ENCODE measurements around the gene DGKH. TPM values are rescaled to one million over a fixed set of nuclear protein-coding genes. Genes with fewer than 3 reads are reported as not detected.
A peak's percentile ranks its signal among the peaks of the same experiment; 100 is the strongest.
"Not testable (repeated sequence)": the region's sequence is repeated elsewhere in the genome, so short reads cannot be mapped to it uniquely, and the experiment has no call there.

DGKH gene
- total RNA-seq, 2 experiments from 2014 or later, result 18.9 to 19.1 TPM

- DNase-seq, result no peak
- no peak overlapping the region for H3K4me3 Mint-ChIP-seq
- no peak overlapping the region for H3K27ac Mint-ChIP-seq
- peaks cover 3% of the 10 kb centered on the region for H3K9me3 Mint-ChIP-seq
- H3K36me3 Mint-ChIP-seq, result peaks cover 19% of the 10 kb centered on the region
- H3K4me1 Mint-ChIP-seq, result no peaks in the 10 kb centered on the region
- no peaks in the 10 kb centered on the region for H3K27me3 Mint-ChIP-seq
- POLR2A ChIA-PET, result no interaction called here
- no peak for ATAC-seq (ENCODE audit: low read depth)
Observed at GRCh38 chr13:42094516-42095040, 46.1 kb downstream of the DGKH start.

GRCh38 chr13:42096222-42096621, 47.8 kb downstream of the DGKH start:
- ATAC-seq (ENCODE audit: low read depth), result not testable (repeated sequence)
- POLR2A ChIA-PET, result interaction anchor here (0.6 kb wide), 1 partner anchor 107 kb away, joined by 3 read pairs; no protein-coding TSS in a partner anchor
- H3K36me3 Mint-ChIP-seq, result peaks cover 13% of the 10 kb centered on the region

GRCh38 chr13:42099962-42100675, 51.7 kb downstream of the DGKH start:
- H3K27ac Mint-ChIP-seq, result no peak overlapping the region
- POLR2A ChIA-PET, result no interaction called here

More at GRCh38 chr13:42096222-42096621, 47.8 kb downstream of the DGKH start:
- not testable (repeated sequence) for DNase-seq, H3K27ac Mint-ChIP-seq, H3K4me3 Mint-ChIP-seq, H3K4me1 Mint-ChIP-seq, H3K27me3 Mint-ChIP-seq, H3K9me3 Mint-ChIP-seq

GRCh38 chr13:42100960-42101359, 52.5 kb downstream of the DGKH start:
- no peak for ATAC-seq (ENCODE audit: low read depth)
- no peak for DNase-seq
- POLR2A ChIA-PET, result no interaction called here
- no peak overlapping the region for H3K27ac Mint-ChIP-seq
- peaks cover 20% of the 10 kb centered on the region for H3K36me3 Mint-ChIP-seq
- H3K4me3 Mint-ChIP-seq, result no peak overlapping the region
- H3K4me1 Mint-ChIP-seq, result peaks cover 9% of the 10 kb centered on the region
- H3K27me3 Mint-ChIP-seq, result no peaks in the 10 kb centered on the region
- H3K9me3 Mint-ChIP-seq, result no peaks in the 10 kb centered on the region

More at GRCh38 chr13:42099962-42100675, 51.7 kb downstream of the DGKH start:
- ATAC-seq (ENCODE audit: low read depth), result no peak
- H3K4me3 Mint-ChIP-seq, result no peak overlapping the region
- no peaks in the 10 kb centered on the region for H3K9me3 Mint-ChIP-seq
- no peaks in the 10 kb centered on the region for H3K27me3 Mint-ChIP-seq
- H3K36me3 Mint-ChIP-seq, result peaks cover 20% of the 10 kb centered on the region
- DNase-seq, result no peak
- peaks cover 9% of the 10 kb centered on the region for H3K4me1 Mint-ChIP-seq

- Mint-ChIP-seq H3K27me3 (no peaks in the 10 kb centered on the region), H3K27ac (no peak overlapping the region), H3K36me3 (peaks cover 20% of the 10 kb centered on the region), H3K4me1 (peaks cover 9% of the 10 kb centered on the region), H3K4me3 (no peak overlapping the region), H3K9me3 (no peaks in the 10 kb centered on the region)
- no peak for DNase-seq
- POLR2A ChIA-PET, result no interaction called here
- ATAC-seq (ENCODE audit: low read depth), result no peak
Observed at GRCh38 chr13:42101821-42102585, 53.6 kb downstream of the DGKH start.

GRCh38 chr13:42102961-42103865, 54.8 kb downstream of the DGKH start:
- Mint-ChIP-seq H3K9me3 (no peaks in the 10 kb centered on the region), H3K4me3 (no peak overlapping the region), H3K27ac (no peak overlapping the region), H3K36me3 (peaks cover 18% of the 10 kb centered on the region), H3K27me3 (no peaks in the 10 kb centered on the region), H3K4me1 (peaks cover 11% of the 10 kb centered on the region)
- POLR2A ChIA-PET, result no interaction called here
- DNase-seq, result no peak
- no peak for ATAC-seq (ENCODE audit: low read depth)

- POLR2A ChIA-PET, result no interaction called here
- no peak for ATAC-seq (ENCODE audit: low read depth)
Observed at GRCh38 chr13:42106998-42107397, 58.5 kb downstream of the DGKH start.

GRCh38 chr13:42107421-42107820, 59.0 kb downstream of the DGKH start:
- H3K36me3 Mint-ChIP-seq, result peaks cover 11% of the 10 kb centered on the region
- POLR2A ChIA-PET, result no interaction called here
- H3K4me1 Mint-ChIP-seq, result peaks cover 7% of the 10 kb centered on the region
- no peaks in the 10 kb centered on the region for H3K27me3 Mint-ChIP-seq
- DNase-seq (no peak), ATAC-seq (ENCODE audit: low read depth) (no peak)
- H3K9me3 Mint-ChIP-seq, result no peaks in the 10 kb centered on the region
- H3K27ac Mint-ChIP-seq, result no peak overlapping the region
- no peak overlapping the region for H3K4me3 Mint-ChIP-seq

More at GRCh38 chr13:42106998-42107397, 58.5 kb downstream of the DGKH start:
- no peak overlapping the region for H3K4me3 Mint-ChIP-seq
- peak overlapping the region; percentile 50 for H3K27ac Mint-ChIP-seq
- H3K9me3 Mint-ChIP-seq, result no peaks in the 10 kb centered on the region
- H3K4me1 Mint-ChIP-seq, result peaks cover 7% of the 10 kb centered on the region
- H3K27me3 Mint-ChIP-seq, result no peaks in the 10 kb centered on the region
- no peak for DNase-seq
- peaks cover 12% of the 10 kb centered on the region for H3K36me3 Mint-ChIP-seq

- ATAC-seq (ENCODE audit: low read depth), result no peak
- H3K27me3 Mint-ChIP-seq, result no peaks in the 10 kb centered on the region
- no peak for DNase-seq
- no peaks in the 10 kb centered on the region for H3K9me3 Mint-ChIP-seq
- no peak overlapping the region for H3K27ac Mint-ChIP-seq
- no peak overlapping the region for H3K4me3 Mint-ChIP-seq
- peaks cover 6% of the 10 kb centered on the region for H3K36me3 Mint-ChIP-seq
- POLR2A ChIA-PET, result no interaction called here
- peaks cover 7% of the 10 kb centered on the region for H3K4me1 Mint-ChIP-seq
Observed at GRCh38 chr13:42108217-42108616, 59.8 kb downstream of the DGKH start.

- no peak for DNase-seq
- Mint-ChIP-seq H3K4me1 (peaks cover 7% of the 10 kb centered on the region), H3K36me3 (no peaks in the 10 kb centered on the region), H3K9me3 (no peaks in the 10 kb centered on the region), H3K27me3 (no peaks in the 10 kb centered on the region), H3K27ac (no peak overlapping the region), H3K4me3 (no peak overlapping the region)
- ATAC-seq (ENCODE audit: low read depth), result no peak
- POLR2A ChIA-PET, result no interaction called here
Observed at GRCh38 chr13:42109957-42110356, 61.5 kb downstream of the DGKH start.

GRCh38 chr13:42110410-42111155, 62.1 kb downstream of the DGKH start:
- Mint-ChIP-seq H3K9me3 (no peaks in the 10 kb centered on the region), H3K36me3 (no peaks in the 10 kb centered on the region), H3K27ac (no peak overlapping the region), H3K4me3 (no peak overlapping the region), H3K4me1 (peaks cover 7% of the 10 kb centered on the region), H3K27me3 (no peaks in the 10 kb centered on the region)
- POLR2A ChIA-PET, result no interaction called here
- peak; percentile 50 for ATAC-seq (ENCODE audit: low read depth)
- no peak for DNase-seq

- peaks cover 5% of the 10 kb centered on the region for H3K4me1 Mint-ChIP-seq
- DNase-seq (no peak), ATAC-seq (ENCODE audit: low read depth) (no peak)
- H3K4me3 Mint-ChIP-seq, result no peak overlapping the region
- no peak overlapping the region for H3K27ac Mint-ChIP-seq
- no peaks in the 10 kb centered on the region for H3K36me3 Mint-ChIP-seq
- no peaks in the 10 kb centered on the region for H3K9me3 Mint-ChIP-seq
- POLR2A ChIA-PET, result no interaction called here
- H3K27me3 Mint-ChIP-seq, result no peaks in the 10 kb centered on the region
Observed at GRCh38 chr13:42112864-42113263, 64.4 kb downstream of the DGKH start.

Data from activated naive CD8-positive, alpha-beta T cell treated with anti-CD3 and anti-CD28 coated beads, Interleukin-2, amount 10 ng/mL, durations not matched to agents 7 days and 5 days (primary cell).